CMK (cell line): Measurements from ENCODE around the gene DLD.

Source experiments
- DNase-seq: peaks from one replicate; pipeline ENCODE4 v3.0.0-alpha.2; 2010; ENCODE audit warnings: low read depth

Gene DLD

DNA sequence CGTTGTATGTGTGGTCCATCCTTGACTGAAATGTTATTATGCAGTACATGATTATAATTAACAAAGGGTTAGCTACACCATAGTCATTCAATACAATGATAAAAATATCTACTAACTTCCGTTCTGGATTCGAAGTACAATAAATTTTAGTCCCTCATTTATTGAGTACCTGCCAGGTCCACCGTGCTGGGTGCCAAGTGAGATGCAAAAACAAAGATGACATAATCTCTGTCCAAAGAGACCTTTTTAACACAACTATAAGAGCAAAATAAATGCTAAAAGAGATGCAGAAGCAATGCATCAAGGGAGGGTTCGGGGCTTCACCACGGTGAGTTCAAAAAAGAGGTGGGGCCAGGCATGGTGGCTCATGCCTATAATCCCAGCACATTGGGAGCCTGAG lies 78.9 kb downstream of the DLD start:
- DNase-seq = no peak
